GM12878 (cell line): Measurements from ENCODE around the gene PRDM16. TPM values are rescaled to one million over a fixed set of nuclear protein-coding genes. Genes with fewer than 3 reads are reported as not detected.

ENCODE experiments used
- ATAC-seq: fragments of 200-7000 bp; cut with Tn5 transposase; 3 replicates; pipeline ENCODE4 v1.9.1; 2020; ENCODE audit warnings: mild to moderate bottlenecking, moderate library complexity
- BruUV-seq: library from RNA; stranded (reverse); fragments of 400-500 nt; replicated peaks from 2 replicates; lab custom pipeline; 2021; lab: Mats Ljungman, UMichigan
- CTCF ChIA-PET: fragments of 300-600 bp; sonication (Branson Sonifier 250); formaldehyde crosslinking; extraction: SDS; loops from one replicate; lab custom pipeline; 2021; ENCODE audit warnings: inconsistent platforms; lab: Yijun Ruan, JAX
- POLR2A ChIA-PET: fragments of 350-600 bp; formaldehyde crosslinking; extraction: SDS; loops from one replicate; lab custom pipeline; 2021; ENCODE audit warnings: inconsistent platforms; lab: Charles Lee
- RAD21 ChIA-PET: fragments of 300-600 bp; sonication (Branson Sonifier 250); formaldehyde crosslinking; loops from one replicate; lab custom pipeline; 2023; ENCODE audit warnings: antibody characterized with exemption; ENCODE audit not compliant: unreplicated experiment; lab: Charles Lee
- SMC1A ChIA-PET: fragments of 300-600 bp; sonication (Branson Sonifier 250); formaldehyde crosslinking; loops from one replicate; lab custom pipeline; 2023; ENCODE audit not compliant: unreplicated experiment, uncharacterized antibody; lab: Charles Lee
- DNase-seq: peaks from one replicate; pipeline ENCODE4 v3.0.0-alpha.2; 2011; ENCODE audit warnings: low read depth, low spot score
- FAIRE-seq: peaks from 3 replicates; lab custom pipeline; 2011; peaks lifted over from hg19 to GRCh38; lab: Jason Lieb, UNC
- H2AFZ ChIP-seq: 2 replicates; pipeline ENCODE4 v1.6.0; 2011; ENCODE audit warnings: low read depth, low read length, control low read depth; ENCODE audit not compliant: control insufficient read depth
- H3K27ac ChIP-seq: 2 replicates; pipeline ENCODE4 v1.5.1; 2011; ENCODE audit warnings: control low read depth; ENCODE audit not compliant: control insufficient read depth, insufficient read depth
- H3K27me3 ChIP-seq, 2 experiments: replicated peaks in 1 of 2; 2 replicates each; pipeline versions ENCODE4 v1.6.0 to v1.6.1; 2011; ENCODE audit warnings: low read length in 1 of 2; ENCODE audit not compliant: control insufficient read depth in 2 of 2, insufficient read depth in 2 of 2
- H3K36me3 ChIP-seq, 2 experiments: 2 replicates each; pipeline ENCODE4 v1.5.1; 2011; ENCODE audit warnings: low read length in 1 of 2; ENCODE audit not compliant: control insufficient read depth in 2 of 2, insufficient read depth in 2 of 2
- H3K4me1 ChIP-seq: 2 replicates; pipeline ENCODE4 v1.6.1; 2011; ENCODE audit warnings: mild to moderate bottlenecking, low read length, moderate library complexity, mixed read lengths; ENCODE audit not compliant: control insufficient read depth, insufficient read depth
- H3K4me2 ChIP-seq: 2 replicates; pipeline ENCODE4 v1.6.0; 2011; ENCODE audit warnings: control low read depth; ENCODE audit not compliant: control insufficient read depth, insufficient read depth
- H3K4me3 ChIP-seq: fragments of 200-600 bp; sonication (generic); 2 replicates; pipeline ENCODE4 v1.5.1; 2016
- H3K79me2 ChIP-seq: 2 replicates; pipeline ENCODE4 v1.6.0; 2011; ENCODE audit warnings: low read length; ENCODE audit not compliant: control insufficient read depth, insufficient read depth
- H3K9ac ChIP-seq: 2 replicates; pipeline ENCODE4 v1.8.0; 2011; ENCODE audit warnings: low read length, control low read depth, mixed read lengths; ENCODE audit not compliant: control insufficient read depth, insufficient read depth
- H3K9me3 ChIP-seq: replicated peaks from 3 replicates; pipeline ENCODE4 v1.5.1; 2011; ENCODE audit warnings: mild to moderate bottlenecking, low read length; ENCODE audit not compliant: control insufficient read depth, insufficient read depth
- H4K20me1 ChIP-seq: 2 replicates; pipeline ENCODE4 v1.6.0; 2011; ENCODE audit not compliant: control insufficient read depth, insufficient read depth
- CBX3 ChIP-seq: fragments of 200-600 bp; sonication (generic); IDR thresholded peaks from 2 replicates; pipeline ENCODE4 v1.6.1; 2016; ENCODE audit warnings: low read depth, borderline replicate concordance
- CEBPB ChIP-seq, 2 experiments: fragments of 150-350 bp in 1 of 2; IDR thresholded peaks; 2 replicates each; pipeline ENCODE4 v1.6.1; 2012 to 2014; ENCODE audit warnings: low read depth in 2 of 2, low read length in 2 of 2, borderline replicate concordance in 1 of 2, inconsistent platforms in 1 of 2
- DPF2 ChIP-seq: fragments of 450-650 bp; IDR thresholded peaks from 2 replicates; pipeline ENCODE4 v1.6.1; 2017; ENCODE audit warnings: mild to moderate bottlenecking
- LARP7 ChIP-seq: fragments of 450-650 bp; IDR thresholded peaks from 2 replicates; pipeline ENCODE4 v1.6.1; 2017; ENCODE audit warnings: mild to moderate bottlenecking
- MEF2A ChIP-seq: IDR thresholded peaks from 2 replicates; pipeline ENCODE4 v1.6.1; 2011; ENCODE audit warnings: low read depth, mild to moderate bottlenecking, low read length, moderate library complexity; ENCODE audit not compliant: insufficient read depth
- NR2C1 ChIP-seq: fragments of 450-650 bp; IDR thresholded peaks from 2 replicates; pipeline ENCODE4 v1.6.1; 2017; ENCODE audit warnings: antibody characterized with exemption, mild to moderate bottlenecking, moderate library complexity
- PBX3 ChIP-seq: IDR thresholded peaks from 2 replicates; pipeline ENCODE4 v1.6.1; 2011; ENCODE audit warnings: mild to moderate bottlenecking, low read depth, low read length, moderate library complexity; ENCODE audit not compliant: insufficient replicate concordance
- POLR2A ChIP-seq: IDR thresholded peaks from 2 replicates; pipeline ENCODE4 v1.6.1; 2011; ENCODE audit warnings: low read depth, mild to moderate bottlenecking, low read length
- POU2F2 ChIP-seq: IDR thresholded peaks from 3 replicates; pipeline ENCODE4 v1.6.1; 2011; ENCODE audit warnings: low read depth, mild to moderate bottlenecking, low read length, borderline replicate concordance
- REST ChIP-seq: IDR thresholded peaks from 2 replicates; pipeline ENCODE4 v1.6.1; 2012; ENCODE audit warnings: mild to moderate bottlenecking, low read depth, low read length
- SIN3A ChIP-seq: IDR thresholded peaks from 2 replicates; pipeline ENCODE4 v1.6.1; 2012; ENCODE audit warnings: low read depth, low read length, improper control_type of control experiment
- SMAD5 ChIP-seq: IDR thresholded peaks from 2 replicates; pipeline ENCODE4 v1.6.1; 2016; ENCODE audit warnings: antibody characterized with exemption, low read depth
- SMARCA5 ChIP-seq: fragments of 450-650 bp; IDR thresholded peaks from 2 replicates; pipeline ENCODE4 v1.6.1; 2017; ENCODE audit warnings: mild to moderate bottlenecking
- SPI1 ChIP-seq: IDR thresholded peaks from 2 replicates; pipeline ENCODE4 v1.6.1; 2011; ENCODE audit warnings: low read depth, mild to moderate bottlenecking, low read length, moderate library complexity, borderline replicate concordance; ENCODE audit not compliant: insufficient read depth
- STAT1 ChIP-seq: fragments of 450-650 bp; conservative IDR thresholded peaks from 2 replicates; pipeline ENCODE4 v1.6.1; 2014; ENCODE audit warnings: antibody characterized with exemption, mild to moderate bottlenecking
- WRNIP1 ChIP-seq: IDR thresholded peaks from 2 replicates; pipeline ENCODE4 v1.6.1; 2011; ENCODE audit warnings: low read depth, low read length, improper control_type of control experiment, borderline replicate concordance
- YBX1 ChIP-seq: fragments of 450-650 bp; IDR thresholded peaks from 2 replicates; pipeline ENCODE4 v1.6.1; 2016; ENCODE audit warnings: antibody characterized with exemption
- ZBTB33 ChIP-seq: fragments of 450-650 bp; IDR thresholded peaks from 2 replicates; pipeline ENCODE4 v1.6.1; 2017; ENCODE audit warnings: mild to moderate bottlenecking
- ZNF622 ChIP-seq: fragments of 450-650 bp; IDR thresholded peaks from 2 replicates; pipeline ENCODE4 v1.6.1; 2017; ENCODE audit warnings: mild to moderate bottlenecking, inconsistent platforms
- WGBS: methylation state at CpG from one replicate; pipeline ENCODE4 v1.1.6; 2016; ENCODE audit warnings: low lambda C conversion rate; ENCODE audit not compliant: insufficient replicate concordance, insufficient coverage; ENCODE audit errors: missing lambda C conversion rate; 5-methylcytosine and 5-hydroxymethylcytosine counted together
- in situ Hi-C: fragments of 300-500 bp; cut with MboI; formaldehyde crosslinking; loops from 9 replicates; pipeline ENCODE4 v1.14.3; 2018; ENCODE audit warnings: mixed read lengths
- intact Hi-C: fragments of 100-400 bp; cut with micrococcal nuclease; formaldehyde crosslinking; loops from one replicate; pipeline ENCODE4 v1.14.2; 2022; ENCODE audit not compliant: unreplicated experiment
- polyA plus RNA-seq, 11 experiments: library from polyadenylated mRNA; depleted of rRNA in 4 of 11; unstranded in 6 of 11; stranded (reverse) in 5 of 11; fragments of >200 nt; fragmentation: Nextera tagmentation in 4 of 11; fragmentation: Illumina TruSeq in 1 of 11; extraction: Ambion mirVana in 4 of 11; extraction: Trizol in 1 of 11; gene quantifications; 1 replicate in 1 of 11; 2 replicates in 10 of 11; pipeline versions ENCODE4 v1.2.1 to v1.2.3, GENCODE V29; 2011 to 2016; ENCODE audit warnings: inconsistent platforms in 2 of 11, missing spikeins in 2 of 11, low read depth in 1 of 11
- total RNA-seq, 4 experiments: library from RNA; depleted of rRNA in 3 of 4; stranded (reverse); fragments of >200 nt in 3 of 4; fragmentation: Illumina TruSeq in 1 of 4; extraction: Trizol in 1 of 4; gene quantifications; 2 replicates each; pipeline versions ENCODE4 v1.2.1 to v1.2.3, GENCODE V29; 2013 to 2021
- TF ChIP-seq, protein P1 (sequence below): IDR thresholded peaks from 2 replicates; pipeline ENCODE4 v1.6.1; 2011; ENCODE audit warnings: low read depth, low read length, improper control_type of control experiment, borderline replicate concordance

The PRDM16 gene
- total and polyA plus RNA-seq, 10 of the 15 experiments (the other 5 are each of a cell fraction or from before 2014, with no cell fraction given), result 0.03 TPM; not detected in 9

- no peak overlapping the region for H3K27ac ChIP-seq
- H2AFZ ChIP-seq, result no peak overlapping the region
- in situ Hi-C loops, result no loop called here
- H3K4me3 ChIP-seq, result no peak overlapping the region
- no peak overlapping the region for H3K4me2 ChIP-seq
- no peaks in the 10 kb centered on the region for H3K79me2 ChIP-seq
- intact Hi-C loops, result no loop called here
- POLR2A ChIA-PET, result no interaction called here
- TF ChIP-seq STAT1 (no peak), SMAD5 (no peak), YBX1 (no peak), POLR2A (no peak), ZNF622 (no peak), ZBTB33 (no peak), NR2C1 (no peak), LARP7 (no peak), REST (no peak), PBX3 (no peak), MEF2A (no peak), POU2F2 (no peak), SPI1 (no peak), SMARCA5 (no peak), CBX3 (no peak), DPF2 (no peak), CEBPB (IDR thresholded peaks at IDR 0.05; ENCODE audit: borderline replicate concordance in 1 of 2, low read depth in 2 of 2, low read length in 2 of 2) (no peak), SIN3A (no peak), WRNIP1 (no peak)
- TF ChIP-seq, protein P1, sequence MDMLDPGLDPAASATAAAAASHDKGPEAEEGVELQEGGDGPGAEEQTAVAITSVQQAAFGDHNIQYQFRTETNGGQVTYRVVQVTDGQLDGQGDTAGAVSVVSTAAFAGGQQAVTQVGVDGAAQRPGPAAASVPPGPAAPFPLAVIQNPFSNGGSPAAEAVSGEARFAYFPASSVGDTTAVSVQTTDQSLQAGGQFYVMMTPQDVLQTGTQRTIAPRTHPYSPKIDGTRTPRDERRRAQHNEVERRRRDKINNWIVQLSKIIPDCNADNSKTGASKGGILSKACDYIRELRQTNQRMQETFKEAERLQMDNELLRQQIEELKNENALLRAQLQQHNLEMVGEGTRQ, result no peak
- no peaks in the 10 kb centered on the region for H3K36me3 ChIP-seq
- ATAC-seq, result no peak
- no peaks in the 10 kb centered on the region for H4K20me1 ChIP-seq
- FAIRE-seq, result no peak
- CTCF ChIA-PET, result no interaction called here
- no peak overlapping the region for H3K9ac ChIP-seq
- BruUV-seq, result no TSS peak
- RAD21 ChIA-PET, result no interaction called here
- 15% methylated on average over 9 of the region's 9 CpGs for WGBS
- DNase-seq, result no peak
- H3K9me3 ChIP-seq, result no peaks in the 10 kb centered on the region
- no peaks in the 10 kb centered on the region for H3K4me1 ChIP-seq
- SMC1A ChIA-PET, result no interaction called here
- H3K27me3 ChIP-seq, result no peaks in the 10 kb centered on the region
These were observed 8.9 kb upstream of the PRDM16 start for GRCh38 chr1:3060127-3060526.
